HG03469 (cell line): ENCODE results near the gene CCL4.

ENCODE experiments used
- ATAC-seq: cut with Tn5 transposase; IDR thresholded peaks from one replicate; pipeline ENCODE4 v1.9.1; 2021; ENCODE audit warnings: mild to moderate bottlenecking, moderate library complexity, moderate number of reproducible peaks; ENCODE audit not compliant: unreplicated experiment

The CCL4 gene

DNA sequence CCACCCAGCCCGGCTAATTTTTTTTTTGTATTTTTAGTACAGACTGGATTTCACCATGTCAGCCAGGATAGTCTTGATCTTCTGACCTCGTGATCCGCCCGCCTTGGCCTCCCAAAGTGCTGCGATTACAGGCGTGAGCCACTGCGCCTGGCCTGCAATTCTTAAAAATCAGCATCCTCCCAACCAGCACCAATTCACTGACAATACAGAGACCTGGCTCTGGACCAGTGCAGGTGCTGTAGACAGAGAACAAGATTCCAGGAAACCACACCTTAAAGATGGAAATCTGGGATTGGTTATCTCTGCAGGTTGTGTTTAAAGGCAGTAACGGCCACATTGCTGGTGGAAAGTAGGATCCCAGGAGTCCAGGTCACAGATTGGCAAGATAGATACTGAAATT lies 39.2 kb downstream of the CCL4 start:
- ATAC-seq = no peak

DNA sequence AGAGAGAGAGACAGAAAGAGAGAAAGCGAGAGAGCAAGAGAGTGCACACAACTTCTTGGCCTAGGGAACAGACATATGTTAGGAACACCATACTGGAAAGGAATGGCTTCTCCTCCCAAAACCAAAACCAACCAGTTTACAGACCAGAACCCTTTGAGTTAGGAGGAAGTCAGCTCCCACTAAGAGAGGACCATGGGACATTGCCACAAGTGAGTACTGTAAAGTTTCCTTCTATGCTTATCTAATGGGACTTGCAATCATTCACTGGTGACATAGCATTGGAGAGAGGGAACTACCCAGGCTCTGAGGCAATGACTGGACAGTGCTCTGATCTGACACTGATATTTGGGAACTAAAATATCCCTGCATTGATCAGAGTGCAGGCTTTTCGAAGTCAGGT lies 40.4 kb downstream of the CCL4 start:
- ATAC-seq = no peak

DNA sequence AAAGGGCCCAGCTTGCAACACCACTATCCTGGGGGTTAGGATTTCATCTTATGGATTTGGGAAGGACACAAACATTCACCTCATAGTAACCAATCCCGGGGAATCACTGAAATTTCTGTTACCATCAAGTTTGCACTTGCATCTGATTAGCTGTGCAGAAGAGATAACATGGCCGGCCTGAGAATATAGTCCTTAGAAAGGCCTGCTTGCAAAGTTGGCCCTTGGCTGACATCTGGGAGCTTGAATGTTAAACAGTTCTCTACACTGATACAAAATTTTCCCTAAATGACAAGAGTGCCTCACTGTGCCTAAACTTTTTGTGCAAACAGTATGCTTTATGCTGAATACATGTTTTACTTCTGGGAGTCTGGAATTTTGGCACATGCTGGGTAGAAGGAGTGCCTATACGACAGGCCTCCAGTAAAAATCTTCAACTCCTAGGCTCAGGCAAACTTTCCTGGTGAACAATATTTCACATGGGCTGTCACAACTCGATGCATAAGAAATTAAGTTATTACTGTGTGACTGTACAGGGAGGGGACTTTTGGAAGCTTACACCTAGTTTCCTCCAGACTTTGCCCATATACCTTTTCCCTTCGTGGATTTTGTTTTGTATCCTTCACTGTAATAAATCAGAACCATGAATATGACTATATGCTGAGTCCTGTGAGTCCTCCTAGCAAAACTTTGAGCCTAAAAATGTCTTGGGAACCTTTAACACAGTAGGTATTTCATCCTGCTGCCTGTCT lies 41.5 kb downstream of the CCL4 start:
- no peak for ATAC-seq

DNA sequence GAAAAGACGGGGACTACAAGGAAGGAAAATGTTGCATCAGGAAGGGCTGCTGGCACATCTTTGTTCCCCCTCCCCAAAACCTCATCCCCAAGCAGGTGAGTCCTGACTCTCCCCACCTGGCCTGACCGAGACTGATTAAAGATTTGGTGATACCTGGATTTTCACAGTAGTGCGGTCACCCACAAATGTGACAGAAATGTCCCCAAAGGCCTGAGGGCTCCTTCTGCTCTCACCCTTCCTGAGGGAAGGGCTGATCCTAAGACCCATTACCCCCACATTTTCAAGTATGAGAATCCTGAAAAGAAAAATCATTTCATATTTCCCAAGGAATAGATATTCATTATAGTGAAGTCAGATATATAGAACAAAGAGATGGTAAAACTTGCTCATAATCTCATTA lies 44.0 kb downstream of the CCL4 start:
- no peak for ATAC-seq

DNA sequence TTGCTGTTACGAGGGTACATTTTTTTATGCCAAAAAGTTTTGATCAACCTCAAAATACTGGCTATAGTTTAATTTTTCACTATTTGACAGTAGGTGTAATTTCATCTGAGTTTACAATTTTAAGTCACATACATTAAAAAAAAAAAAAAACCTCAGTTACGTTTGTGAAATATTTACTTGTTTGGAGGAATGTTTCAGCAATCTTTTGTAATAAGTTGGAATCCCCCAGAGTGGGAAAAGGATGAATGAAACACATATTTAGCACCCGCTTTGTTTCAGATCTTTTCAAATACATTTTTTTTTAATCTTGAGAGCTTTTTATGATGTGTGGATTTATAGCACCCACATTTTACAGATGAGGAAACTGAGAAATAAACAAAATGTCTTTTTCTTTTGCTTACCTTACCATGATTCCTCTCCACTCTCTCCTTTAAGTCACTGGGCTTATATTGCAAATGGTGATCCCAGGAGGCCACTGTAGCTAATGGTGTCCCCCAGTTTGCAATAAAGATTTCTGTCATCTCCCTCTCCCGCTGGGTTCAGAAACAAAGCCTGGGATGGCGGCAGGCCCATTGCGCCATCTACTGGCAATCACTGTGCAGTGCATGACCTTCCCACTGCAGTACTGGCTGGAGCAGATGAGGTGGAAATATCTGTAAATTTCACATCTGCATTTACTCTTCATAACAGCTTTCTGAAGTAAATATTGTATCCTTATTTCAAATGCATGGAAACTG lies 45.1 kb downstream of the CCL4 start:
- ATAC-seq = no peak

DNA sequence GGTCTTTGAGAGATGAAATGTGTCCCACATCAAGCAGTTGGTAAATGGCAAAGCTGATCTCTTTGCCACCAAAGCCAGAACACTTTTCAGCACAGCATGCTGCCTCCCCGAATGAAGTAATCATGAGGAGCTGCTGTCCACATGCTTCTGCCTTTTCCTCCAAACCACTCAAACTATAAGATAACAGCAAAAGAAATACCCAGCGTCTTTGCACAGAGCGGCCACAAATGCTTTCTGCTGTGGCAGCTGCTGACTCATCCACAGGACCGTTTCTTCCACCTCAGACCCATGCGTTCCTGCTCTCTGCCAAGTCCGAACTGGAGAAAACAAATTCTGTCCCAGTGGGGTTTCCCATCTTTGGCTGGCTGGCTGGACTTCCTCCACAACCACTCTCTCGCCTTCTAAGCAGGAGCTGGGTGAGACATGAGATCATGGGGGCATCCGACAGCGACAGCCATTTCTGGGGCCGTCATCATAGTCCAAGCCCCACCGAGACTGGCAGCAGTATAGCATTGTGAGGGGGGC lies 45.7 kb downstream of the CCL4 start:
- ATAC-seq = no peak

DNA sequence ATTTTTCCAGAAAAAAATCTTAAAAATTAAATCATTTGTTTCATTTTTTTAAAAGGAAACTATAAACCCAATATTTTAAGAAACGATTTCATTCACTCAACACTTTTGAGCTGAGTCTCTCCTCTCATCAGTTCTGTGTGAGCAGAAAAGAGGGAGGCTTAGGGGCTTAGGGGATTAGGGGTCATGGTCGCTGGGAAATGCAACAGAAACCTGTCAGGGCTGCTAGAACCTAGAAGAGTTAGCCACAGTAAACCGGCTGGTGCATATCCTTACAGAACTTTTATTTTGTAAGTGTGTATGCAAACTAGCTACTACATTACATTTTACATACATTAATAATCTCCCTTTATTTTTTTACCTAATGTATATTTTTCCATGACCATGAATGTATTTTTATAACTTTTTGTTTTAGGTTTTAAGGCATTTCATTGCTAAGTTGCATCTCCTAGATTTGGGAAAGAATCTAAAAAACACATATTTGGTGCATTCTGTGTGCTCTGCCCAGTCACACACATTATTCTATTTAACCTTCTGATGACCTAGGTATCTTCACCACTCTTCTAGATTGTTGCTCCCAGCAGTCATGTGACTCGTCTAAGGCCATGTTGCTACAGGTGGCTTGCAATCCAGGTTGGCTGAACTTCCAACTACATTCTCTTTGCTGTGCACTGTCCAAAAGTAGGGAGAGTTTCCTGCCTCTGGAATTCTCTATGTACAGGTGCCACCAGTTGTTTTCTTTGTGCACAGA lies 48.4 kb downstream of the CCL4 start:
- ATAC-seq = no peak

DNA sequence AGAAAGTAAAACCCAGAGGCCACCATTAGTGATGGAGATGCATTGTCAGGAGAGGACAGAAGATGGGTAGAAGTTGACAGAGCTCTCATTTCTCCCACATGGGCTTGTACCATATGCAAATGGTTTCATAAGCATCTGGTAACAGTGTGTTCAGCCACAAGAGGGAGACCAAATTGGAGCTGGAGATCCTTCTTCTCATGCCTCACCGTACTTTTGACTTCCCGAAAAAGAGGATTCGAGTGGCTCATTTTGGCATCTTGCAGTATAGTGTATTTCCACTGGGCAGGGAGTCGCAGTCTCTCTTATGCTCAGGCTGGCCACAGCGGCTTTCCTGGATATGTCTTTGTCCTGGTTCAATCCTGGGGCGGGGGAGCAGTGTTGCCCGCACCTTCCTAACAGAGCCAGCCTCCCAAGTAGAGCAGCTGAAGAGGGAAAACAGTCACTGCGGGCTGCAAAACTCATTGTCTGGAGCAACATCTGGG lies 49.1 kb downstream of the CCL4 start:
- no peak for ATAC-seq

DNA sequence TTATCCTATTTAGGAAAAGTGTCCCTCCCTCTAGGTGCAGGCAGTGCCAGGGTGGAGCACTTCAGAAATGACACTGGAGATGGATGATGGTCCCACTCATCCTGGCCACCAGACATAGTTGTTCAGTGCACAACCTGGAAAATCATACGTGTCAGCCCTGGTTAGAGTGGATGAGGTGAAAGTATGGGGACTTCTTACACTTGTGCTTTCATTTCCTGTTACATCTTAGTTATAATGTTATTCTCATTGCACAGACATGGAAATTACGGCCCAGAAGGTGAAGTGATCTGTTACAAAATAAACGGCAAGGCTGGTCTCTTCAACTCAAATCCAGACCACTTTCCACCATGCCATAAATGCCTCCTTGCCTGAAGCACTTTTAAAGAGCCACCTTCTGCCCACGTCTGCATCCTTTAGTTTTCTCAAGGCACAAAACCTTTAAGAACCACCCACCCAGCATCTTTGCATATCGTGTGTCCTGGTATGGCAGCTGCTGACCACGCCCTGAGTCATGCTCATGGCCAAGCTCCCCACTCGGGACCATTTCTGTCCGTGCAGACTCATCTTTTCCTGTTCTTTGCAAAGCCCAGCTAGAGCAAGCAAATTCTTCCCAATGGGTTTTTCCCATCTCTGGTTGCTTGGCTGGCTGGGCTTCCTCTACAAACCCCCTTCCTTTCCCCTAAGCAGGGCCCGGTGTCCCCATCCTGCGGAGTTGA lies 50.4 kb downstream of the CCL4 start:
- no peak for ATAC-seq
